Motor neuron (in vitro differentiated cells): Measurements from ENCODE around the gene KRT73. TPM values are rescaled to one million over a fixed set of nuclear protein-coding genes. Genes with fewer than 3 reads are reported as not detected.

Experiments used
- ATAC-seq, 8 experiments: fragments of 200-7000 bp; cut with Tn5 transposase; replicated peaks in 6 of 8; 2 replicates each; pipeline ENCODE4 v1.8.0; 2021; ENCODE audit warnings: mild to moderate bottlenecking in 8 of 8, moderate library complexity in 8 of 8
- H3K27ac ChIP-seq, 2 donors: fragments of 250-450 bp; sonication (Bioruptor Pico); 2 replicates each; pipeline ENCODE4 v1.9.0; 2021; ENCODE audit warnings: antibody characterized with exemption in 2 of 2, mild to moderate bottlenecking in 2 of 2, moderate library complexity in 1 of 2
- H3K4me1 ChIP-seq, 2 donors: fragments of 250-450 bp; sonication (Bioruptor Pico); replicated peaks in 1 of 2; 2 replicates each; pipeline ENCODE4 v1.6.1; 2021; ENCODE audit warnings: antibody characterized with exemption in 2 of 2, mild to moderate bottlenecking in 2 of 2, moderate library complexity in 1 of 2
- H3K4me3 ChIP-seq, 5 donors: fragments of 250-450 bp; sonication (Bioruptor Pico); 2 replicates each; pipeline ENCODE4 v1.9.0; 2021; ENCODE audit warnings: antibody characterized with exemption in 5 of 5, mild to moderate bottlenecking in 5 of 5, moderate library complexity in 4 of 5
- WGBS, 10 experiments: fragments of 450-650 bp; shearing (Covaris generic); methylation state at CpG; one replicate each; pipeline ENCODE4 v1.0.0; 2022; 5-methylcytosine and 5-hydroxymethylcytosine counted together
- in situ Hi-C, 9 experiments: fragments of 400-800 bp; cut with MboI; loops; one replicate each; pipeline ENCODE4 v1.15.0; 2021; ENCODE audit warnings: low sequenced_read_pairs in 9 of 9, low pct_unique_long_range_greater_than_20kb in 2 of 9; ENCODE audit not compliant: unreplicated experiment in 9 of 9
- total RNA-seq, 8 experiments: library from RNA; unstranded; fragments of 300-600 nt; gene quantifications; 2 replicates each; pipeline versions ENCODE4 v1.2.3 to v1.2.4, GENCODE V29; 2022

KRT73 gene
- under 1 TPM in 4 of 8 experiments, not detected in 4; 0.17 to 0.24 (median 0.21) TPM for total RNA-seq

DNA sequence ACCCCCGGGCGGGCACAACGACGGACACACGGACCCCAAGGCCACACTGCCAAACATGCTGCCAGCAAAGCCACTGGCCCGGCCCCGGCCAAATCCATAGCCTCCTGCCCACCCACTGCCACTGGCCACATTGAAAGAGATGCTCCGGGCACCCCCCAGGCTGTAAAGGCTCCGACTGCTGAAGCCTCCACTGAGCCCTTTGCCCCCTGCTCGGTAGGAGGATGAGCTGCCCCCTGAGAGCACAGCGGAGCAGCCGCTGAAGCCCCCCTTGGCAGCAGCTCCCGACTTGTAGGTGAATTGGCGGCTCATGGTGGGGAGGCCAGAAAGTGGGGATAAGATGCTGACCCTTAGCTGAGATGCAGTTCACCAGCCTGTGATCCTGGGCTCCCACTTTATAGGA, at the start of gene KRT73:
Gene KRT73 (minus strand): TSS at position 344 of the 400 bp plus-strand sequence. CDS start 35 bp downstream, at position 309.
- H3K4me1 ChIP-seq, result no peaks in the 10 kb centered on the region
- ATAC-seq, result no peak
- WGBS, 10 experiments, result 14 to 60% methylated on average over 2 of the region's 14 CpGs; no CpG with 5 or more reads in 8 of the 10 experiments
- H3K27ac ChIP-seq, result no peak within 1 kb of the TSS
- in situ Hi-C loops, result no loop called here
- H3K4me3 ChIP-seq, result no peak within 1 kb of the TSS

GRCh38 chr12:52667931-52668330, 49.6 kb upstream of the KRT73 start:
- H3K4me1 ChIP-seq, result no peaks in the 10 kb centered on the region
- in situ Hi-C loops, result loop anchor here in 1 of 9 experiments (25.0 kb wide), 1 partner anchor 194 kb away; no protein-coding TSS in a partner anchor
- ATAC-seq, result no peak
- no peak overlapping the region for H3K27ac ChIP-seq
- H3K4me3 ChIP-seq, result no peak overlapping the region
- 13 to 78% (median 57%) methylated on average over 2 to 5 of the region's 7 CpGs; no CpG with 5 or more reads in 3 of the 10 experiments for WGBS, 10 experiments

- H3K4me3 ChIP-seq, result no peak overlapping the region
- 25 to 57% (median 48%) methylated on average over 2 to 6 of the region's 9 CpGs; no CpG with 5 or more reads in 5 of the 10 experiments for WGBS, 10 experiments
- no peaks in the 10 kb centered on the region for H3K4me1 ChIP-seq
- H3K27ac ChIP-seq, result no peak overlapping the region
- in situ Hi-C loops, result loop anchor here in 1 of 9 experiments (25.0 kb wide), 1 partner anchor 195 kb away; no protein-coding TSS in a partner anchor
- ATAC-seq, result peak in 2 of 8 experiments; percentile 30 to 43
Observed at GRCh38 chr12:52667509-52667908, 49.1 kb upstream of the KRT73 start.

GRCh38 chr12:52666471-52666870, 48.1 kb upstream of the KRT73 start:
- H3K4me3 ChIP-seq, result no peak overlapping the region
- no peaks in the 10 kb centered on the region for H3K4me1 ChIP-seq
- in situ Hi-C loops, result loop anchor here in 1 of 9 experiments (25.0 kb wide), 1 partner anchor 196 kb away; no protein-coding TSS in a partner anchor
- ATAC-seq, result no peak
- no peak overlapping the region for H3K27ac ChIP-seq
- 39 to 100% (median 73%) methylated on average over 1 to 3 of the region's 3 CpGs; no CpG with 5 or more reads in 2 of the 10 experiments for WGBS, 10 experiments

DNA sequence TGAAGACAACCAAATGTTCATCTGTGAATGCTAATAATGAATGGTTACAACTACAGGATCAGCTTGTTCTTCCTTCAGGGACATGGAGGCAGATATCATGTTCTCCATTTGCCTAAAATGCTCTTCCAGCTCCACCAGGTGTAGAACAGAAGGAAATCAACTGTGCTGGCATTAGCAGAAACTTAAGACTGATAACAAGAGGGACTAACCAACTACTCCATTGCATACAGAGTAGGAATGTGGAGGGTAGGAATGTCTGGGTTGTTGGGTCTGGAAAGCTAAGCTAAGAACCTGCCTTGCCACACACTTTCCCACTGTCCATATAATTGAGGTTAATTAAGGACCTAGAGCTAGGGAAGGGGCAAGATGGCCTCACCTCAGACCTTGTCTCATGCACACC, 45.1 kb upstream of the KRT73 start:
- ATAC-seq, result no peak
- in situ Hi-C loops, result loop anchor here in 1 of 9 experiments (25.0 kb wide), 1 partner anchor 199 kb away; no protein-coding TSS in a partner anchor

DNA sequence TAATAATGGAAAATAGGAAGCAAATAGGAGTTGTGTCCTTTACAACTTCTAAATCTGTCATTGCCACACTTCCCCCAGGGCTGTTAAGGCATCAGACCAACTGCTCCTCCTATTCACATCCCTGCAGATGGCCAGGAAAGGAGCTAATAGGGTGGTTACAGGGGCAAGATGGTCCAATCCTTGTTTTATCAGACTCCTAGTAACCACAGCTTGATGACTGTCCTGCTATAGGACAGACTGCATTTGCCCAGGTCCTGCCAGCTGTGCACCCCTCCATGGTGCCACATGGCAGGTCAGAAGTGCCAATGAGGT, 44.5 kb upstream of the KRT73 start:
- in situ Hi-C loops, result loop anchor here in 1 of 9 experiments (25.0 kb wide), 1 partner anchor 199 kb away; no protein-coding TSS in a partner anchor
- Histone ChIP-seq H3K4me3 (no peak overlapping the region), H3K27ac (no peak overlapping the region), H3K4me1 (no peaks in the 10 kb centered on the region)
- no peak for ATAC-seq

More for the DNA sequence above, 45.1 kb upstream of the KRT73 start:
- Histone ChIP-seq H3K4me3 (no peak overlapping the region), H3K27ac (no peak overlapping the region), H3K4me1 (no peaks in the 10 kb centered on the region)

DNA sequence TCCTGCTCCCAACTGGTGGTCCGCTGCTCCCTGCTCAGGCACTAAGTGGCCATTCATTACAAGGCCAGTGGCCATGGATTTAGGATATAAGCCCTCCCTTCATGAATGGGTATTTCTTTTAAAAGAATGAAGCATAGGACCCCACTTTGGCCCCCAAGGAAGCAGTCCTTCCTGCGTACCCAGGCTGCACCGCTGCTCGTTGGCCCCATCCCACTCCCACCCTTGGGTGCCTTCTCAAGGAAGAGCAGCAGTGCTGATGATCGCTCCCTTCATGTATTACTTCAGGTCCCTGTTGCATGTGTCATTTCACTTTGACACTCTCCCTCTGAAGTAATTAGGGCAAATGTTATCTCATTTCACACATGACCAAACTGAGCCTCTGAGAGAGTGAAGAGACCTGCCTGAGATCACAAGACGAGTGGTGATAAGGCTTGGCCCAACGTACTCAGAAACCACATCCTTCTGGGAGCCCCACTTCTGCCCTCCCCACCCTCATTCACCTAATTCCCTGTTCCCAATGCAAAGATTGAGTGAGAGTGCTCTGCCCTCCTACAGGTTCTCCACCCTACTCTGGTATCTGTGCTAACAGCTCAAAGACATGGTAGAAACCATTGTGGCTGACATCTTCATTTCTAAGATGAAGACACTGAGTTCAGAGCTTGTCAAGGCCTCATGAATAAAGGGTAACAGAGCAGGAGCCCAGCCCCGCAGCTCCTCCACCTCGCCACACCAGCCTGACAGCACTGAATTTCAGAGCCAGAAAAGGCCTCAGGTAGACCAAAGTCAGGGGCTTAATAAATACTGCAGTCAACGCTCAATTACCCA, 43.9 kb upstream of the KRT73 start:
- no peaks in the 10 kb centered on the region for H3K4me1 ChIP-seq
- no peak for ATAC-seq
- in situ Hi-C loops, result loop anchor here in 1 of 9 experiments (25.0 kb wide), 1 partner anchor 200 kb away; no protein-coding TSS in a partner anchor
- no peak overlapping the region for H3K4me3 ChIP-seq
- H3K27ac ChIP-seq, result no peak overlapping the region
- 20 to 100% (median 73%) methylated on average over 1 to 6 of the region's 10 CpGs; no CpG with 5 or more reads in 3 of the 10 experiments for WGBS, 10 experiments

- Histone ChIP-seq H3K4me1 (no peaks in the 10 kb centered on the region), H3K4me3 (no peak overlapping the region), H3K27ac (no peak overlapping the region)
- 68 to 100% (median 83%) methylated on average over 1 to 3 of the region's 3 CpGs; no CpG with 5 or more reads in 3 of the 10 experiments for WGBS, 10 experiments
- ATAC-seq, result no peak
- in situ Hi-C loops, result loop anchor here in 1 of 9 experiments (25.0 kb wide), 1 partner anchor 201 kb away; no protein-coding TSS in a partner anchor
Observed at GRCh38 chr12:52661668-52662067, 43.3 kb upstream of the KRT73 start.

DNA sequence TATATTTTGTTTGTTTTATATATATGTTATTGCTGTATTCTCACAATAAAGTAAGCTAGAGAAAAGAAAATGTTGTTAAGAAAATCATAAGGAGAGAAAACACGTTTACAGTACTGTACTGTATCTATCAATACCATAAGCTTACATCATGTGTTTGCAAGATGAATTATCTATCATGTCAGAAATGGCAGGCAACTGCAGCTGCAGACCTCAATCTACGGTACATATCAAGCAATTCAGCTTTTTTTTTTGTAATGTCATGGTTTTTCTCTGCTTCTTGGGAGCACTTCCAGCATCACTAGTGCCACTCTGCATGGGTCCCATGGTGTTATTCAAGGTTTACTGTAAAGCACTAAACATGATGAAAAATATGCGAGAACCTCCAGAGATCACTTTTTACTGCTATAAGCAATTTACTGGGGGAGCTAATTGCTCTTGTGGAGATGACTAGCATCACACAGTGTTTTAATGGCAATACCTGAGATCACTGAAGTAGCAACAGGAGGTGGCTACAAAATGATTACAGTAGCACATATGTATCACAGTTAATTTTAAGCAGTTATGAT, 42.7 kb upstream of the KRT73 start:
- peak in 1 of 8 experiments; percentile 15 for ATAC-seq
- Histone ChIP-seq H3K4me1 (no peaks in the 10 kb centered on the region), H3K27ac (no peak overlapping the region), H3K4me3 (no peak overlapping the region)
- in situ Hi-C loops, result loop anchor here in 1 of 9 experiments (25.0 kb wide), 1 partner anchor 201 kb away; no protein-coding TSS in a partner anchor
- 25 to 83% (median 61%) methylated on average over 1 to 3 of the region's 3 CpGs; no CpG with 5 or more reads in 1 of the 10 experiments for WGBS, 10 experiments

GRCh38 chr12:52659951-52660350, 41.6 kb upstream of the KRT73 start:
- in situ Hi-C loops, result loop anchor here in 1 of 9 experiments (25.0 kb wide), 1 partner anchor 202 kb away; no protein-coding TSS in a partner anchor
- no peak for ATAC-seq
- 0 to 100% (median 47%) methylated on average over 1 to 3 of the region's 4 CpGs; no CpG with 5 or more reads in 5 of the 10 experiments for WGBS, 10 experiments
- Histone ChIP-seq H3K4me1 (no peaks in the 10 kb centered on the region), H3K4me3 (no peak overlapping the region), H3K27ac (no peak overlapping the region)

GRCh38 chr12:52659395-52659794, 41.0 kb upstream of the KRT73 start:
- no peaks in the 10 kb centered on the region for H3K4me1 ChIP-seq
- WGBS, 10 experiments, result 0 to 60% (median 37%) methylated on average over 1 to 5 of the region's 7 CpGs; no CpG with 5 or more reads in 6 of the 10 experiments
- in situ Hi-C loops, result loop anchor here in 1 of 9 experiments (25.0 kb wide), 1 partner anchor 203 kb away; no protein-coding TSS in a partner anchor
- no peak overlapping the region for H3K4me3 ChIP-seq
- ATAC-seq, result no peak
- H3K27ac ChIP-seq, result no peak overlapping the region

GRCh38 chr12:52658196-52658595, 39.8 kb upstream of the KRT73 start:
- WGBS, 10 experiments, result 20 to 83% (median 53%) methylated on average over 1 to 4 of the region's 4 CpGs; no CpG with 5 or more reads in 3 of the 10 experiments
- in situ Hi-C loops, result loop anchor here in 1 of 9 experiments (25.0 kb wide), 1 partner anchor 204 kb away; no protein-coding TSS in a partner anchor
- H3K4me3 ChIP-seq, result no peak overlapping the region
- no peak for ATAC-seq
- H3K4me1 ChIP-seq, result no peaks in the 10 kb centered on the region
- H3K27ac ChIP-seq, result no peak overlapping the region
